OCI-LY3 (cell line): ENCODE measurements around the gene ASB5.

ENCODE experiments used
- H2AFZ ChIP-seq: fragments of 200-600, 300-600 bp; shearing (Covaris generic); 2 replicates; pipeline ENCODE4 v1.6.0; 2014; ENCODE audit warnings: antibody characterized with exemption, low read depth, low read length
- H3K27ac ChIP-seq: fragments of 200-600, 300-600 bp; sonication (generic); 2 replicates; pipeline ENCODE4 v1.5.1; 2014; ENCODE audit warnings: mild to moderate bottlenecking, low read length, moderate library complexity, mixed read lengths
- H3K27me3 ChIP-seq: fragments of 200-600, 300-600 bp; sonication (generic); 2 replicates; pipeline ENCODE4 v1.6.1; 2014; ENCODE audit warnings: low read depth, low read length, mixed read lengths
- H3K36me3 ChIP-seq: fragments of 200-600, 300-600 bp; sonication (generic); replicated peaks from 2 replicates; pipeline ENCODE3; 2014; ENCODE audit warnings: low read depth, low read length, mixed read lengths
- H3K4me1 ChIP-seq: fragments of 300-600, 200-600 bp; sonication (generic); 2 replicates; pipeline ENCODE4 v1.6.1; 2014; ENCODE audit warnings: low read length, mixed read lengths
- H3K4me2 ChIP-seq: fragments of 200-600, 300-600 bp; sonication (generic); 2 replicates; pipeline ENCODE4 v1.6.1; 2014; ENCODE audit warnings: low read length, mixed read lengths
- H3K4me3 ChIP-seq: fragments of 300-600, 200-600 bp; sonication (generic); 2 replicates; pipeline ENCODE4 v1.5.1; 2014; ENCODE audit warnings: antibody characterized with exemption, mild to moderate bottlenecking, low read length, moderate library complexity
- H3K79me2 ChIP-seq: fragments of 300-600, 200-600 bp; shearing (Covaris generic); 2 replicates; pipeline ENCODE4 v1.6.1; 2014; ENCODE audit warnings: mild to moderate bottlenecking, low read length, mixed read lengths
- H3K9ac ChIP-seq: fragments of 300-600, 200-600 bp; shearing (Covaris generic); 2 replicates; pipeline ENCODE4 v1.6.0; 2014; ENCODE audit warnings: mild to moderate bottlenecking, low read length, moderate library complexity
- H3K9me3 ChIP-seq: fragments of 200-600, 300-600 bp; shearing (Covaris generic); 2 replicates; pipeline ENCODE4 v1.6.1; 2014; ENCODE audit warnings: low read length, mixed read lengths; ENCODE audit not compliant: insufficient read depth
- H4K20me1 ChIP-seq: fragments of 200-600, 300-600 bp; sonication (generic); 2 replicates; pipeline ENCODE4 v1.6.1; 2016; ENCODE audit warnings: low read length, mixed read lengths; ENCODE audit not compliant: insufficient read depth
- CTCF ChIP-seq: fragments of 200-600, 300-600 bp; sonication (generic); IDR thresholded peaks from 2 replicates; pipeline ENCODE4 v1.5.1; 2014; ENCODE audit warnings: antibody characterized with exemption, low read length, low read depth
- EZH2phosphoT487 ChIP-seq: fragments of 200-600 bp; shearing (Covaris generic); IDR thresholded peaks from 2 replicates; pipeline ENCODE4 v1.6.1; 2018; ENCODE audit warnings: antibody characterized with exemption, mixed run types, low read depth

The ASB5 gene

GRCh38 chr4:176189891-176190795, 78.9 kb downstream of the ASB5 start:
- Histone ChIP-seq H3K4me1 (peaks cover 62% of the 10 kb centered on the region), H3K9me3 (no peaks in the 10 kb centered on the region), H4K20me1 (no peaks in the 10 kb centered on the region), H3K27me3 (peaks cover 11% of the 10 kb centered on the region; the same call in 1 of the 2 replicates), H3K27ac (no peak overlapping the region), H3K79me2 (no peaks in the 10 kb centered on the region), H2AFZ (peak overlapping the region; percentile 39), H3K36me3 (no peaks in the 10 kb centered on the region), H3K4me3 (peak overlapping the region; percentile 36), H3K4me2 (peak overlapping the region; percentile 66), H3K9ac (peak overlapping the region; percentile 20; the same call in 1 of the 2 replicates)
- TF ChIP-seq EZH2phosphoT487 (no peak), CTCF (no peak)

DNA sequence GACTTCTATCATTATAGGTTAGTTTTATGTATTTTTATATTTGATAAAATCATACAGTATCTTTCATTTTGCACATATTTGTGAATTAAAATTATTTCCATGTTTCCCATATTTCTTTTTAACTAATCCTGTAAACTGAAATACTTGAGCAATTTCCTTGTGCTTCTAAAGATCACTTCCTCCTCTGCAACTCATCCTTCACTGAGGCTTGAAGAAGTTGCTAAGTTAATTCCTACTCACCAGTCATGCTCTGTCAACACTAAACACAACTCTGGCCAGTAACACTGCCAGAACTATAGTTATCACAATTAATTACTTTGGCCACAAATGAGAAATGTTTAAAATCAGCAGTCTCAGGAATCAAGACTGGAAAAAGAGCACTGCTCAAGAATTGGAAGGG, 80.4 kb downstream of the ASB5 start:
- TF ChIP-seq CTCF (no peak), EZH2phosphoT487 (no peak)
- Histone ChIP-seq H3K79me2 (no peaks in the 10 kb centered on the region), H3K4me1 (peaks cover 49% of the 10 kb centered on the region), H3K4me3 (peak overlapping the region; percentile 36), H3K27me3 (peaks cover 8% of the 10 kb centered on the region; the same call in 1 of the 2 replicates), H3K27ac (no peak overlapping the region), H4K20me1 (no peaks in the 10 kb centered on the region), H3K36me3 (no peaks in the 10 kb centered on the region), H3K9me3 (no peaks in the 10 kb centered on the region), H3K9ac (0 out of 2 replicates have a peak overlapping the region, but pooled peaks have one; percentile 8), H2AFZ (peak overlapping the region; percentile 30), H3K4me2 (peak overlapping the region; percentile 66)

- Histone ChIP-seq H3K27ac (no peak overlapping the region), H3K27me3 (0 out of 2 replicates have a peak, but pooled peaks cover 4% of the 10 kb centered on the region), H4K20me1 (no peaks in the 10 kb centered on the region), H3K79me2 (no peaks in the 10 kb centered on the region), H3K36me3 (no peaks in the 10 kb centered on the region), H3K9ac (no peak overlapping the region), H3K4me1 (peaks cover 43% of the 10 kb centered on the region), H3K4me3 (no peak overlapping the region), H3K9me3 (no peaks in the 10 kb centered on the region), H3K4me2 (peak overlapping the region; percentile 25), H2AFZ (0 out of 2 replicates have a peak overlapping the region, but pooled peaks have one; percentile 2)
- TF ChIP-seq EZH2phosphoT487: no peak
- no peak for TF ChIP-seq CTCF
These were observed 81.4 kb downstream of the ASB5 start for GRCh38 chr4:176187624-176188023.

GRCh38 chr4:176186671-176187395, 82.2 kb downstream of the ASB5 start:
- no peaks in the 10 kb centered on the region for H4K20me1 ChIP-seq
- H2AFZ ChIP-seq: no peak overlapping the region
- no peak overlapping the region for H3K27ac ChIP-seq
- peaks cover 43% of the 10 kb centered on the region for H3K4me1 ChIP-seq
- H3K36me3 ChIP-seq: no peaks in the 10 kb centered on the region
- no peak overlapping the region for H3K4me2 ChIP-seq
- H3K9me3 ChIP-seq: no peaks in the 10 kb centered on the region
- H3K4me3 ChIP-seq: no peak overlapping the region
- H3K9ac ChIP-seq: no peak overlapping the region
- TF ChIP-seq CTCF: no peak
- no peak for TF ChIP-seq EZH2phosphoT487
- H3K27me3 ChIP-seq: no peaks in the 10 kb centered on the region
- H3K79me2 ChIP-seq: no peaks in the 10 kb centered on the region
